ENCODE measurements around the gene OTUD7B.

OTUD7B gene

DNA sequence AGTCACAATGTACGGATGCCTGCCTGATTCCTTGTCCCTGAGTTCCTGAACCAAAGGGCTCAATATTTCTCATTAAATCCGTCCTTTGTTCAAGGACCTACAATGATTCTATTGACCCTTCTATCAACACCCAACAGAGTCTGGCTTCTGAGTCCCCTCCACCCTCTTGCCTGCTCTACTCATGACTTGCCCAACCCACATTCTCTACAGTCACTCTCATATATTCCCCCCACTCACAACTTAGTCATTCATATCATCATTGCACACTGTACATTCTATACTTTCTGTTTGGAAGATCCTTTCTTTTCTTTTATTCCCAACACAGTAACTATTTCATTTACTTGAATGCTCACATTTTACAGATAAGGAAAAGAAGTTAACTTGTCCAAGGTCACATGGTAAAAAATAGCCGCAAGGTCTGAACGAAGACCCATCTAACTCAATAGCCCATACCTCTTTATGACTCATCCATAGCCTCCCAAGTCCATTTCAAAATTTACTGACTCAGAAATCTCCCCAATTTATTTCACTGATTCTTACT, 3.6 kb downstream of the OTUD7B start:
- H3K4me3 ChIP-seq (ENCODE audit: low read depth, low read length) = no peak overlapping the region
- in situ Hi-C loops (cut with HindIII; ENCODE audit: low sequenced_read_pairs) = no loop called here
- TF ChIP-seq, protein P1, sequence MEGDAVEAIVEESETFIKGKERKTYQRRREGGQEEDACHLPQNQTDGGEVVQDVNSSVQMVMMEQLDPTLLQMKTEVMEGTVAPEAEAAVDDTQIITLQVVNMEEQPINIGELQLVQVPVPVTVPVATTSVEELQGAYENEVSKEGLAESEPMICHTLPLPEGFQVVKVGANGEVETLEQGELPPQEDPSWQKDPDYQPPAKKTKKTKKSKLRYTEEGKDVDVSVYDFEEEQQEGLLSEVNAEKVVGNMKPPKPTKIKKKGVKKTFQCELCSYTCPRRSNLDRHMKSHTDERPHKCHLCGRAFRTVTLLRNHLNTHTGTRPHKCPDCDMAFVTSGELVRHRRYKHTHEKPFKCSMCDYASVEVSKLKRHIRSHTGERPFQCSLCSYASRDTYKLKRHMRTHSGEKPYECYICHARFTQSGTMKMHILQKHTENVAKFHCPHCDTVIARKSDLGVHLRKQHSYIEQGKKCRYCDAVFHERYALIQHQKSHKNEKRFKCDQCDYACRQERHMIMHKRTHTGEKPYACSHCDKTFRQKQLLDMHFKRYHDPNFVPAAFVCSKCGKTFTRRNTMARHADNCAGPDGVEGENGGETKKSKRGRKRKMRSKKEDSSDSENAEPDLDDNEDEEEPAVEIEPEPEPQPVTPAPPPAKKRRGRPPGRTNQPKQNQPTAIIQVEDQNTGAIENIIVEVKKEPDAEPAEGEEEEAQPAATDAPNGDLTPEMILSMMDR (IDR thresholded peaks at IDR 0.05; ENCODE audit: low read depth, low read length, missing control alignments) = no peak
- no peak for DNase-seq (ENCODE audit: low read depth)

DNA sequence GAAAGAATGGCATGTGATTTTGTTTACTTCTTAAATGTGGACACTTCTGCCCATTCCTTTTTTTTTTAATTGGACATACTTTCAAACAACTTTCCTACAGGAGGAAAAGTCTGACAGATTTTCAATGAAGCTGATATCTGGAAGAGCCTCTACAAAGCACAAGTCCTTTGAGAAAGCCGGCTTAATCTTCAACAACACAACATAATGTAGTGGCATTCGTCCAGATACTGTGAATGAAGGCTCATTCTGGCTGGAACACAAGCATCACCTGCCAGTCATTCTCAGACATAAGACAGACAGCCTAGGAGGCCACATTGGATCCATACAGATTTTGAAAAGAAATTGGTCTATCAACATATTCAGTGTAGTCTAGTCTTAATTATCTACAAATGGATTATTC, 4.9 kb downstream of the OTUD7B start:
- TF ChIP-seq, protein P1 (IDR thresholded peaks at IDR 0.05; ENCODE audit: low read depth, low read length, missing control alignments) = no peak
- in situ Hi-C loops (cut with HindIII; ENCODE audit: low sequenced_read_pairs) = no loop called here
- no peak overlapping the region for H3K4me3 ChIP-seq (ENCODE audit: low read depth, low read length)
- no peak for DNase-seq (ENCODE audit: low read depth)

DNA sequence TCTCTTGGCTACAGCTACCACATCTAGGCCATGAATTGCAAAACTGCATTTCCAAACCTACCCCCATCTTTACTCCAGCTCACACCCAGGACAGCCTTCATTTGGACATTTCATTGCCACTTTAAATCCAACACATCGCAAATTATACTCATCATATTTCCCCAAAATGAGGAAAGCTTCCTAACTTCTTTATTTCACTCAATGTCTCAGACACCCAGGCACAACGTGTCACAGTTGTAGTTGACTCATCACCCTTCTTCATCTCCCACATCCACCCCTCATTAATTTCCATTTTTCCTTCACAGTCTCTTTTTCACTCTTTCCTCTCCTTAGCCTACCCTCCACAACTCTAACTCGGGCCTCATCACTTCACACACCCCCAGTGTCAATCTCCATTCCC, 6.7 kb downstream of the OTUD7B start:
- in situ Hi-C loops (cut with HindIII; ENCODE audit: low sequenced_read_pairs) = no loop called here
- DNase-seq (ENCODE audit: low read depth) = no peak

DNA sequence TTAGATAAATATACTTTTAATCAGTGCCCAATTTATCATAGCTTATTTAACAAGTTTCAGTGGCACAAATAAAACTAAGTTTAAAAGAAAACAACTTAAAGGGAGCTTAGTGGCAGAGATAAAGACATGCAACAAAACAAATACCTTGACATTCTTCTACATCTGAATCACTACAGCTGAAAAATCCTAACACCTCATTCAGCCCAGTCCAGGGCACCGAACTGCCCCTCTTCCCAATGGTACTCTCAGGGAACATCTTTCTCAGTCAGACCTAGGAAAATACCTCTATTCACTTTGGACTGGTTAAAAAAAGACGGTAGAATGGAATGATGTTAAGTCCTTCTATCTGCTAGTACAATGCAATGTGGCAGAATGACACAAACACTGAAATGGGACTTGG, 8.3 kb downstream of the OTUD7B start:
- H3K4me3 ChIP-seq (ENCODE audit: low read depth, low read length) = no peak overlapping the region
- TF ChIP-seq, protein P1 (IDR thresholded peaks at IDR 0.05; ENCODE audit: low read depth, low read length, missing control alignments) = no peak
- in situ Hi-C loops (cut with HindIII; ENCODE audit: low sequenced_read_pairs) = no loop called here
- no peak for DNase-seq (ENCODE audit: low read depth)

More for the DNA sequence above, 6.7 kb downstream of the OTUD7B start:
- TF ChIP-seq, protein P1 (IDR thresholded peaks at IDR 0.05; ENCODE audit: low read depth, low read length, missing control alignments) = no peak
- no peak overlapping the region for H3K4me3 ChIP-seq (ENCODE audit: low read depth, low read length)

DNA sequence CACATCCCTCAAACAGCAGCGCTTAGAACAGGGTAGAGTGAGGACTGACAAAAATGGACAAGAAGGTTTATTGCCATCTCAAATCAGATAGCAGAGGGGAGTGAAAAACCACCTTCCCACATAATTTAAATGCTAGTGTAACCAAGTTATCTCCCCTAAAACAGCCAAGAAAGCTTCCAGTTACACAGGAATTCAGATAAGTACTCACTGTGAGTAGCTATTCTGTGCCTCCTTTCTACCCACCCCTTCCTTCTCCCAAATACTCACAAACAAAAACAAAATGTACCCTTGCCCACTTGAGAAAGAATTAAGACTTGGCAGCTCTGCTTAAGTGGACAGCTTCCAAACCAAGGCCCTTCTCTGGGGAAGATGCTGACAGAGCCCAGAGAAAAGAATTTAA, 9.1 kb downstream of the OTUD7B start:
- DNase-seq (ENCODE audit: low read depth) = no peak
- TF ChIP-seq, protein P1 (IDR thresholded peaks at IDR 0.05; ENCODE audit: low read depth, low read length, missing control alignments) = no peak
- in situ Hi-C loops (cut with HindIII; ENCODE audit: low sequenced_read_pairs) = no loop called here
- H3K4me3 ChIP-seq (ENCODE audit: low read depth, low read length) = no peak overlapping the region

DNA sequence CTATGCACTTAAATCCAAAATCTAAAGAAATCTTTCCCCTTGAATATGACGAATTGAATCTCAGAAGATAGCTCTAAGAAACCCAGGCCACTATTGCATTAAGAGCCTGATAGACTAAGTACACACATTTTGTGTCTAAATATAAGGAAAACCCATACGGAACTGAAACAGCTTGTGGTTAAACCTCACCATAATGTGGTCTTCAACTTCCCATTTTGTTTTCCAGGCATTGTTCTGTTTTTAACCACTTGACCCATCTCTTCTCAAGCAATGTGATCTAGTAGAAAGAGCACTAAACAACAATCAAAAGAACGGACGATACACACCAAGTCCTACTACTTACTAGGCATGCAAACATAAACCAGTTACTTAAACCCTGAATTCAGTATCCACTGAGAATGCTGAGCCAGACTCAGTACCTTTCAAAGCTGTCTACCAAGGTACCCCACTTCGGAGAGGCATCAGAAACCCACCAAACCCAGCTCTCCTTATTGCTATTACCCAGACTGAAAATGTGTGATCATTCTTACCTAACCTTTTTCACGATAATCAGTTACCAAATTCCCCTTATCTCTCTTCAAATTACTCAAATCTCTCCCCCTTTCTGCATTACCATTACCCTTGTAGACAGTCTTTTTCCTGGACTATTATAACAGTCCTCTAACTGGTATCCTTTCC, 12.8 kb downstream of the OTUD7B start:
- no peak overlapping the region for H3K4me3 ChIP-seq (ENCODE audit: low read depth, low read length)
- DNase-seq (ENCODE audit: low read depth) = no peak
- in situ Hi-C loops (cut with HindIII; ENCODE audit: low sequenced_read_pairs) = no loop called here
- TF ChIP-seq, protein P1 (IDR thresholded peaks at IDR 0.05; ENCODE audit: low read depth, low read length, missing control alignments) = no peak

All from astrocyte of the cerebellum (primary cell).